Frontal cortex (tissue), 4 donors: Measurements from ENCODE around the gene RDH8. TPM values are rescaled to one million over a fixed set of nuclear protein-coding genes. Genes with fewer than 3 reads are reported as not detected.

ENCODE experiments used
- DNase-seq, 2 donors: peaks; one replicate each; pipeline ENCODE4 v3.0.0; 2012; ENCODE audit warnings: low spot score in 2 of 2
- FAIRE-seq: peaks from 2 replicates; lab custom pipeline; 2012; peaks lifted over from hg19 to GRCh38; lab: Jason Lieb, UNC
- small RNA-seq: library from RNA; depleted of rRNA; stranded (forward); fragments of <200 nt; gene quantifications from one replicate; pipeline ENCODE3, GENCODE V24; 2014
- total RNA-seq: library from RNA; depleted of rRNA; stranded (reverse); fragments of >200 nt; gene quantifications from one replicate; pipeline ENCODE4 v1.2.3, GENCODE V29; 2014
- donor health status: control.
- donor health status: control.
- donor health status: control.

Gene RDH8
- total RNA-seq, 1 donor from 2014 or later: not detected

DNA sequence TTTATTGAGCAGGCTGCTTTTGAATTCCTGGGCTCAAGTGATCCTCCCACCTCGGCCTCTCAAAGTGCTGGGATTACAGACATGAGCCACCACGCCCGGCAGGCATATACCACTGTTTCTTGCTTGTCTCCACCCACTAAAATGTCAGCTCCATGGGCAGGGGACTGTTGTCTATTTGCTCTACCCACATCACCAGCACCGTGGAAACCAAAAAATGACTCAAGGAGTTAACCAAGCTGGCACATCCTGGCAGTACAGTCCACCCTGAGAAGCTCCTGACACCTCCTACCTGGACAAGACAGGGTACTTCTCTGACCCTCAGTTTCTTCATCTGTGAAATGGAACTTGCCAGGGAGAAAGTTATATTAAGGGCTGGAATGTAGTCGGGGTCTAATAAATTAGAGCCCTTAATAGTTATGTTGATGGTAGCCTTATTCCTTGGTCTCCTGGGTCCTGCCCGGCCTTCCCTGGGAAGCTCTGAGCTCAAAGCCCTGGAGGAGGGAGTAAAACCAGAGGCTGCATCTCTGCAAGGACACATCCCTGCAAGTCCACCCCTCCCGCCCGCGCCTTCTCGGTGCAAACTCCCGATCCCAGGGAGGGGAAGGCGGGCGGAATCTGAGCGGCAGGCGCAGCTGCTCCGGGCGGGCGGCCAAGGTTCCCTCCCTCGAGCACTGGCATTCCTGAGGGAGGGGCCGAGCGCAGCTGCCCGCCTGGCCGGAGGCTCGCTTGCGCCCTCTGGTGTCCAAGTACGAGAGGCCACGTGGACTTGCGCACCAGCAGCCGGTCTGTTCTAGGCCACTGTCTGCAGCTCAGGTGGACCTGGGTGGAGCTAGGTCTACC lies 14.1 kb downstream of the RDH8 start:
- peak; percentile 85 to 98 for DNase-seq
- no peak for FAIRE-seq

DNA sequence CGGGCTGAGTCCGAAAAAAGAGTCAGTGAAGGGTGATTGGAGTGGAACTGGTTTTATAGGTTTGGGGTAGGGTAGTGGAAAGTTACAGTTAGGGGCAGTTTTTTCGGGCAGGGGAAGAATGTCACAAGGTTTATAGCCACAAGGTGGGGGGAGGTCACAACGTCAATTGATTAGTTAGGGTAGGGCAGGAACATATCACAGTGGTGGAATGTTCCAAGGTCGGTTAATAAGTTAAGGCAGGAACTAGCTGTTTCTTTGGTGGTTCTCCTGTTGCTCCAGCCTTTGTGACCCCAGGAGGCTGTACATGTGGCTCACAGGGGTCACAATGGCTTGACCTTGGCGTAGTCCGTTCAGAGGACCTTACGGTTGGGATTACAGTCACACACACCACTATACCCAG lies 20.3 kb downstream of the RDH8 start:
- FAIRE-seq (no peak), DNase-seq (no peak)

DNA sequence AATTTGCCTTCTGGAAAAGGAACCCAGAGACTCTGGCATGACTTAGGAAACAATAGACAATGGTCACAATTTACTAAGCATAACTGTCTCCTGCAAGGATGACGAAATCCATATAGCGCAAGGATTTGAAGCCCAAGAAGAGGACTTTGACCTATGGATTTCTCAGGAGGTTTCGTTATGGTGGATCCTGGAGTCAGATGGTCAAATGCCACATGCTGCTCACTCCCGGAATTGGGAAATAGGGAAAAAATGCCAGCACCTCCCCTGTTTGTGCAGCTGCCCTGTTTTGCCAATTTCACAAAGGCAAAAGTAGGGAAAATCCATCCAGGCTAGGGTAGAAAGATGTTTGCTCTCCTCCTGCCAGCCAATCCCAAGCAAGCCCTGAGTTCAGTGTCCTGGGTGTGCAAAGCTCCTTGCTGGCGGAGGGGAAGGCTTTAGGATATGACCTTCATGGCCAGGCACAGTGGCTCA lies 23.4 kb downstream of the RDH8 start:
- no peak for DNase-seq
- no peak for FAIRE-seq

DNA sequence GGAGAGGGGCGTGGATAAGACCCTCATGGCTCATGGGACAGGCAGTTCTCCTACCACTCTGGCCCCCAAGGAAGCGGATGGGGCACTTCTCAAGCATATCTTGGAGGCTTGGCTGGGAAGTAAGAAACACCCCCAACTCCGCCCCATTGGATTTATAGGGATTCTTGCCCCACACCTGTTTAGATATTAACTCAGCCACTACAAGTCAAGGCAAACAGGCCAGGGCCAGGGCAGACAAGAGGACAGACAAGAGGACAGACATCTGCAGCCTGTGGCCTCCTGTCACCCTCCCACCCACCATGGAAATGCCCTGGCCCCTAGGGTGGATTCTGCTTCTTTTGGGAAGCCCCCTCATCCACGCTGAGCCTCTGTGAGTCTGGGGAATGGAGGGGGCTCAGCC lies 24.1 kb downstream of the RDH8 start:
- no peak for DNase-seq
- no peak for FAIRE-seq

DNA sequence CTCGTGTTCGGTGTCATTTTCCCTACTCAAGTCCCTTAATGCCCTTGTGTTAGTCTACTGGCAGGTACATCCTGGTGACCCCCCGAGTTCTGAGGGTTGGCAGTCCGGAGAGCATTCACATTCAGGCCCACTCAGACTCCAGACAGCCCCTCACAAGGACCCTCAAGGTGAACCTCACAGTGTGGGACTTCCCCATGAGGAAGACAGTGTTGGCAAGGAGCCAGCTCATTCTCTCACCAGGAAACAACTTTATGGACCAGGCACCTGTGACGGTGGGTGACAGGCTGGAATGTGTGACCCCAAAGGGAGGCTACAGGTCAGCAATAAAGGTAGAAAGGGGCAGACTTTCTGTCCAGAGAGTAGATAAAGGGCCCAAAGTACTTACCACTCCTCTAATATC lies 24.5 kb downstream of the RDH8 start:
- DNase-seq: no peak
- no peak for FAIRE-seq

DNA sequence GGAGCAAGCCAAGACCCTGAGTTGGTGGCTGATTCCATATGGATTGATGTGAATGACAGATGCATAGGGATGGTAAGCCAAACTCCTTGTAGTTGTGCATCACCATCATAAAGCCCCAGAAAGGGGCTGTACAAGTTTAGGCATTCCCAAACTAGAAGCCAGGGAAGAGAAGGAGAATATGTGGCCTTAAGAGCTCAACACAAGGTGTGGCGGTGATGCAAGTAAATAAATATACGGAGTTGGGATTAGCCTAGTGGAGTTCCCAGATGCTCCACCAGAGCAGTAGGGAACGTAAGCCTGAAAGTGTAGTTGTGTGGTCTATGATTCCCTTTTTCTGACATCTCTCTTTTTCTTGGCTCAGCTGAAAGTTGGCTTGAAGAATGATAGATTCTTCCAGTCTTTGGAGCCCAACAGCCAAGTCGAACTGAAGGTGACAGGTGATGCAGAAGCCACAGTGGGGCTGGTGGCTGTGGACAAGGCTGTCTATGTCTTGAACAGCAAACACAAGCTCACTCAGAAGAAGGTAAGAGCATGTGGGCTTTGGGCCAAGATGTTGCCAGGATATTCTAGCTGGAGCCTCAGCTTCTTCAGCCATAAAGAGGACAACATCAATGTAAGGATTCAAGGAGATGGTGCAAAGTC lies 30.1 kb downstream of the RDH8 start:
- DNase-seq (no peak), FAIRE-seq (no peak)

DNA sequence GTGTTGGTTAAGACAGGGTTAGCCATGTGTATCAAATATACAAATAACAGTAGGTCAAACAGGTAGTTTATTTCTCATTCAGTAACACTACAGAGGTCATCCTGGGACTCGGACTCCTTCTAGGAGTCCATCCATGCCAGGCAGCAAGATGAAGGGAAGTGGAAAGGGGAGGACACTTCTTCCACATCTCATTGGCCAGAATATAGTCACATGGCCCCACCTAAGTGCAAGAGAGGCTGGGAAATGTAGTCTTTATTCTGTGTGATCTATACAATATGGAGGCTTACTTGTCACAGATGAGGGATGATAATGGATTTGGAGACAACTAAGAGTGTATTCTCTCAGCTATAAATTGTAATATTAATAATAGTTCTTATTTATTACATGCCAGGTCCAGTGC lies 31.1 kb downstream of the RDH8 start:
- DNase-seq (no peak), FAIRE-seq (no peak)

DNA sequence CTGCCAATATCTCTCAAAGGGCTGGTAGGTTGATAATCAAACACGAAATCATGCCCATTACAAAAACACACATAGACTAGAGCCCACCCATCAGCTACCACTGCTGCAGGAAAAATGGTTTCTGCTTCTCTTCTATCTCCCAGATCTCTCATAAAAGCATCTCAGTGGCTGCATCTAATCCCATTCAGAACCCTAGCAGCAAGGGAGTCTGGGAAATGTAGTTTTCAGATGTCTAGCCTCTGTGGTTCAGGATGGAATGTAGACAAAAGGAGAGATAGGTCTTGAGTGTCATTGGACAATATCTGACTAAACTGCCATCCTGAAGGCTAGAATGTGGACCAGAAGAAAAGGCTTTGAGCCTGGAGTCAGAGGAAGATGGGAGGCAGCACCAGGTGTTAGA lies 32.1 kb downstream of the RDH8 start:
- no peak for DNase-seq
- no peak for FAIRE-seq

DNA sequence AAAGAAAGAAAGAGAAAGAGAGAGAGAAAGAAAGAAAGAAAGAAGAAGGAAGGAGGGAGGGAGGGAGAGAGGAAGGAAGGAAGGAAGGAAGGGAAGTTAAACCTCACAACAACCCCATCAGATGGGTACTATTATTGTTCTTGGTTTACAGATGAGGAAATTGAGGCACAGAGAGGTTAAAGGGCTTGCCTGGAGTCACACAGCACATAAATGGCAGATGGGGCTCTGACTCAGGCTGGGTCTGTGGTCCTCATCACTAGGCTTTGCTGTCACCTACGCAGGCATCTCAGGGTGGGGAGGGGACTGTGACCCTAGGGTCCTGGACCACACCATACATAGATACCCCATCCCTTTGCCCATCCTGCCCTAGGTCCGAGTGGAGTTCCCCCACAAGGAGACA lies 36.3 kb downstream of the RDH8 start:
- no peak for FAIRE-seq

DNA sequence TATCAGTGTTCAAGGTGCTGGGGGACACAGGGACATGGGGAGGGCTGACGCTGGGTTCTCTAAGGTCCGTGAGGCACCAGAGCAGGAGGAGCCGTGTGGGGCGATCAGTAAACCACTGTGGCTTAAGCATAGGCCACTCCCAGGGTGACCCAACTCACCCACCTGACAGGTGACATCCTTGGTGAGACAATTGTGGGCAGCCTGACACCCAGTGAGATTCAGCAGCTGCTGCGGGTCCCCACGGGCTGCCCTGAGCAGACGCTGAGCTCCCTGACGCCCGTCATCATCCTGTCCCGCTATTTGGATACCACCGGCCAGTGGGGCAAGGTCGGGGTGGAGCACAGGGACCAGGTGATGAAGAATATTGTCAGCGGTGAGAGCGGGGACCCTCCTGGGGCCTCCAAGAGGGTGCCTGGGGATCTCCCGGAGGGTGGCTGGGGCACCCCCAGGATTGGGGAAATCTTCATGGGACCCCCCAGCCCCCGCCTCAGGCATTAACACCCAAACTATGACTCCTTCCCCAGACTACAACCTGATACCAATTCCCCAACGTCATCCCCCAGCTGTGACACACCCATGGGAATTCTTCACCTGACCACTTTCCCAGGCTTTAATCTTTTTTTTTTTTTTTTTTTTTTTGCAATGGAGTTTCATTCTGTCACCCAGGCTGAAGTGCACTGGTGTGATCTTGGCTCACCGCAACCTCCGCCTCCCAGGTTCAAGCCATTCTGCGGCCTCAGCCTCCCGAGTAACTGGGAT lies 39.5 kb downstream of the RDH8 start:
- DNase-seq (no peak), FAIRE-seq (no peak)

More for the DNA sequence above, 36.3 kb downstream of the RDH8 start:
- no peak for DNase-seq

DNA sequence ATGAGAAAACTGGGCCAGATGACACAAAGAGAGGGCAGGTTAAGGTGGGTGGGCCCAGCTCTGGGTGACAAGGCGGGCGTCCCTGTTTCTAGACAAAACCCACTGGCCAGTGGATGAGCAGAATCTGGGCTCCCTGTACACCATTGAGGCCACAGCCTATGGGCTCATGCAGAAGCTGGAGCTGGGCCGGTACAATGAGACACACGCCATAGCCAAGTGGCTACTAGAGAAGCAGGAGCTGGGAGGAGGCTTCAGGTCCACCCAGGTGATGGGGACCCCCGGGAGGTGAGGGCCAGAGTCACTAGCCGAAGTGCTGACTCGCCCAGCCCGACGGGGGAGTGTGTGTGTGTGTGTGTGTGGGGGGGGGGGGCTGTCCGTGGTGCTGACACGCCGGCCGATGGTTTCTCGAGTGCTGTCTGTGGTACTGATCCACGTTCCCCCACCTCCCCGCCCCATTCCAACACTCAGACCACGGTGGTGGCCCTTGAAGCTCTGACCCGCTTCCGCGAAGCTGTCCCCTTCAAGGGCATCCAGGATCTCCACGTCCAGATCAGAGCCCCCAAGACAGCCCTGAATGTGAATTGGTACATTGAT lies 48.5 kb downstream of the RDH8 start:
- DNase-seq (no peak), FAIRE-seq (no peak)

DNA sequence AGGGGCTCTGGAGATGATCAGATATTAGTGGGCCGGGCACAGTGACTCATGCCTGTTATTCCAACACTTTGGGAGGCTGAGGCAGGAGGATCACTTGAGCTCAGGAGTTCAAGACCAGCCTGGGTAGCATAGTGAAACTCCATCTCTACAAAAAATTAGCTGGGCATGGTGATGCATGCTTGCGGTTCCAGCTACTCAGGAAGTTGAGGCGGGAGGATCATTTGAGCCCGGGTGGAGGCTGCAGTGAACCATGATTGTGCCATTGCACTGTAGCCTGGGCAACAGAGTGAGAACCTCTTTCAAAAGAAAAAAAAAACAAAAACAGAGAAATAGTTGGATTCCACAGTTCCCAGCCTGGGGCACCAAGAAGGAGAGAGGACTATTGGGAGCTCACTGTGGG lies 54.9 kb downstream of the RDH8 start:
- FAIRE-seq: no peak
- no peak for DNase-seq

DNA sequence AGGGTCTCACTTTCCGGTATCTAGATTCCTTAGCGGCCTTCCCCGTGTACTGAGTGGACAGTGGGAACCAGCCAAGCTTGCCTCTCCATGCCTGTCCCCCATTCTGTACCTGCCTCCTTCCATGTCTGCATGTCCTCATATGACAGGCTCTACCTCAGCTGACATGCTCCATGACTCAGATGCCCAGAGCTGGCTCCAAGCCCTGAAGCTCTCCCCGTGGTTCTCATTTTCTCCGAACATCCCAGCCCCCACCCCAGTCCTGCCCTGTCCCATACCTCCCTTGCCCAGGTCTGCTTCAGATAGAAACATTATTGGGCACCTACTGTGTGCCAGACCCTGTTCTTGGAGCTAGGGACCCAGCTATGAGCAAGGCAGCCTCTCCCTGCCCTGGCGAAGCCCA lies 55.8 kb downstream of the RDH8 start:
- DNase-seq (no peak), FAIRE-seq (no peak)

DNA sequence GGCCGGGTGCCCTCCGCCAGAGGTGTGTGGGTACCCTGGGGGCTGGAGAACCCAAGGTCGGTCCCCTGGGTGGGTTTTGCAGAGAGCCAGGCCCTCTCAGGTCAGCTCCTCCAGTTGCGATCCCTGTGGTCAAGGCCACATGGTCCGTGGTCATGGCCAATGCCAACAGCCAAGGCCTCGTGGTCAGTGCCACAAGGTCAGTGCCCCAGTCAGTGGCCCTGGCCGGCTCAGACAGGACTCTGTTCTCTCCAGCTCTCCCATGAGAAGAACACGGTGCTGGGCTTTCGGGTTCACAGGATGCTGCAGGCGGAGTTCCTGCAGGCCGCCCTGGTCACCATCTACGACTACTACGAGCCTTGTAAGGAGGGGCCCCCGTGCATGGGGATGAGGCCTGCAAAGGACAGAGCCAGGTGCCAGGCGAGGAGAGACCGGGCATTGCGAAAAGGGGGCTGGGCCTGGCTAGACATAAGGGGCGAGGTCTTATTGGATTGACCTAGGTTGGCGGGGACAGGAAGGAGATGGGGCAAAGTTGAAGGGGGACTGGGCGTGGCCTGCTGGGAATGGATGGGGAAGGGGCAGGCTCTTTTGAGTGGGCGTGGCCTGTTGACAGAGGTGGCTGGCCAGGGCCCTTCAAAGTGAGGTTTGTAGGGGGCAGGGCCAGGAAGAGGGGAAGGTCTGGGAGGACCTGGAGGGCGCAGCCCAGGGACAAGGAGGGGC lies 57.6 kb downstream of the RDH8 start:
- DNase-seq (no peak), FAIRE-seq (no peak)

Small RNA genes within 50 kb of the gene (small RNA-seq; reads per million reads assigned to genes)
- gene MIR5589: not detected

Other genes with a start within 250 kb of the RDH8 start
- gene ZNF846, start 244.7 kb upstream of the RDH8 start, total RNA-seq: 17.1 TPM
- 6.5 TPM for gene FBXL12, start 194.4 kb upstream of the RDH8 start, total RNA-seq
- 97.4 TPM for gene UBL5, start 185.6 kb upstream of the RDH8 start, total RNA-seq
- gene PIN1, start 178.2 kb upstream of the RDH8 start, total RNA-seq: 67.3 TPM
- gene OLFM2, start 77.0 kb upstream of the RDH8 start, total RNA-seq: 86.4 TPM
- 0.82 TPM for gene COL5A3, start 3.0 kb upstream of the RDH8 start, total RNA-seq
- 3.3 TPM for gene SHFL, start 72.8 kb downstream of the RDH8 start, total RNA-seq
- gene ANGPTL6, start 89.2 kb downstream of the RDH8 start, total RNA-seq: not detected
- 15.1 TPM for gene PPAN, start 92.9 kb downstream of the RDH8 start, total RNA-seq
- gene P2RY11, start 98.2 kb downstream of the RDH8 start, total RNA-seq: 4.1 TPM
- gene EIF3G, start 106.4 kb downstream of the RDH8 start, total RNA-seq: 108 TPM
- gene DNMT1, start 181.5 kb downstream of the RDH8 start, total RNA-seq: 28.9 TPM
- gene S1PR2, start 217.8 kb downstream of the RDH8 start, total RNA-seq: 2.4 TPM
- gene MRPL4, start 238.7 kb downstream of the RDH8 start, total RNA-seq: 10.2 TPM